OCI-LY1 (cell line): ENCODE results near the gene S100G.

Source experiments
- EZH2 ChIP-seq: fragments of 200-600 bp; sonication (generic), shearing (Covaris generic); IDR thresholded peaks from 2 replicates; pipeline ENCODE4 v1.8.0; 2017; ENCODE audit warnings: borderline replicate concordance, mixed run types, mild to moderate bottlenecking, antibody characterized with exemption, low read length, moderate library complexity, mixed read lengths
- TF ChIP-seq, protein P1 (sequence below): fragments of 200-600 bp; sonication (generic), shearing (Covaris generic); IDR thresholded peaks from 2 replicates; pipeline ENCODE4 v1.5.1; 2017; ENCODE audit warnings: mild to moderate bottlenecking, antibody characterized with exemption, low read length, moderate library complexity, mixed read lengths

- TF ChIP-seq, protein P1, sequence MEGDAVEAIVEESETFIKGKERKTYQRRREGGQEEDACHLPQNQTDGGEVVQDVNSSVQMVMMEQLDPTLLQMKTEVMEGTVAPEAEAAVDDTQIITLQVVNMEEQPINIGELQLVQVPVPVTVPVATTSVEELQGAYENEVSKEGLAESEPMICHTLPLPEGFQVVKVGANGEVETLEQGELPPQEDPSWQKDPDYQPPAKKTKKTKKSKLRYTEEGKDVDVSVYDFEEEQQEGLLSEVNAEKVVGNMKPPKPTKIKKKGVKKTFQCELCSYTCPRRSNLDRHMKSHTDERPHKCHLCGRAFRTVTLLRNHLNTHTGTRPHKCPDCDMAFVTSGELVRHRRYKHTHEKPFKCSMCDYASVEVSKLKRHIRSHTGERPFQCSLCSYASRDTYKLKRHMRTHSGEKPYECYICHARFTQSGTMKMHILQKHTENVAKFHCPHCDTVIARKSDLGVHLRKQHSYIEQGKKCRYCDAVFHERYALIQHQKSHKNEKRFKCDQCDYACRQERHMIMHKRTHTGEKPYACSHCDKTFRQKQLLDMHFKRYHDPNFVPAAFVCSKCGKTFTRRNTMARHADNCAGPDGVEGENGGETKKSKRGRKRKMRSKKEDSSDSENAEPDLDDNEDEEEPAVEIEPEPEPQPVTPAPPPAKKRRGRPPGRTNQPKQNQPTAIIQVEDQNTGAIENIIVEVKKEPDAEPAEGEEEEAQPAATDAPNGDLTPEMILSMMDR: no peak
- TF ChIP-seq EZH2: no peak
Observed at GRCh38 chrX:16635040-16635439, 14.9 kb upstream of the S100G start.
